ENCODE data around the gene POC1A. TPM values are rescaled to one million over a fixed set of nuclear protein-coding genes. Genes with fewer than 3 reads are reported as not detected.

Gene POC1A
- total RNA-seq, 1 experiment from 2014 or later = 43.0 TPM

GRCh38 chr3:52030714-52031310 is 123.4 kb downstream of the POC1A start:
- no peaks in the 10 kb centered on the region for H3K36me3 ChIP-seq (ENCODE audit: low read depth, low read length)
- intact Hi-C loops (cut with micrococcal nuclease) = no loop called here
- ATAC-seq (no peak), DNase-seq (no peak)
- no peak overlapping the region for H3K27ac ChIP-seq (ENCODE audit: low read length)
- no peaks in the 10 kb centered on the region for H3K9me2 ChIP-seq (replicated peaks; ENCODE audit: low read length)
- no peak overlapping the region for H3K4me2 ChIP-seq (ENCODE audit: low read length)
- H3K79me2 ChIP-seq (ENCODE audit: low read length) = no peaks in the 10 kb centered on the region
- no peak overlapping the region for H3K4me3 ChIP-seq (ENCODE audit: low read length)
- H2AFZ ChIP-seq (ENCODE audit: low read length) = no peak overlapping the region
- POLR2A ChIA-PET (ENCODE audit: unreplicated experiment) = no interaction called here
- CTCF ChIA-PET = no interaction called here
- no peaks in the 10 kb centered on the region for H3K27me3 ChIP-seq (ENCODE audit: low read length)
- H3K9ac ChIP-seq (ENCODE audit: low read length) = no peak overlapping the region
- TF ChIP-seq CTCF (conservative IDR thresholded peaks at IDR 0.05; ENCODE audit: low read depth, low read length) = no peak
- no peak for TF ChIP-seq EZH2phosphoT487 (IDR thresholded peaks at IDR 0.05; ENCODE audit: borderline replicate concordance, low read length)
- no peak for TF ChIP-seq EZH2 (IDR thresholded peaks at IDR 0.05; ENCODE audit: low read length, unreplicated experiment)
- H4K20me1 ChIP-seq (ENCODE audit: low read length) = no peaks in the 10 kb centered on the region
- no peaks in the 10 kb centered on the region for H3K9me3 ChIP-seq (ENCODE audit: low read length)
- no peaks in the 10 kb centered on the region for H3K4me1 ChIP-seq (ENCODE audit: insufficient read depth, low read length)
- no peaks in the 10 kb centered on the region for H3F3A ChIP-seq (ENCODE audit: low read length, unreplicated experiment)
- BruUV-seq (replicated peaks) = no TSS peak

GRCh38 chr3:52029535-52029934 is 124.7 kb downstream of the POC1A start:
- ATAC-seq (no peak), DNase-seq (no peak)
- no peaks in the 10 kb centered on the region for H3K9me3 ChIP-seq (ENCODE audit: low read length)
- H3K9me2 ChIP-seq (replicated peaks; ENCODE audit: low read length) = no peaks in the 10 kb centered on the region
- H2AFZ ChIP-seq (ENCODE audit: low read length) = no peak overlapping the region
- TF ChIP-seq EZH2phosphoT487 (IDR thresholded peaks at IDR 0.05; ENCODE audit: borderline replicate concordance, low read length) = no peak
- TF ChIP-seq CTCF (conservative IDR thresholded peaks at IDR 0.05; ENCODE audit: low read depth, low read length) = no peak
- no peak for TF ChIP-seq EZH2 (IDR thresholded peaks at IDR 0.05; ENCODE audit: low read length, unreplicated experiment)
- H4K20me1 ChIP-seq (ENCODE audit: low read length) = no peaks in the 10 kb centered on the region
- H3F3A ChIP-seq (ENCODE audit: low read length, unreplicated experiment) = no peaks in the 10 kb centered on the region
- no TSS peak for BruUV-seq (replicated peaks)
- H3K4me1 ChIP-seq (ENCODE audit: insufficient read depth, low read length) = no peaks in the 10 kb centered on the region
- CTCF ChIA-PET = no interaction called here
- H3K9ac ChIP-seq (ENCODE audit: low read length) = no peak overlapping the region
- H3K4me3 ChIP-seq (ENCODE audit: low read length) = no peak overlapping the region
- no peaks in the 10 kb centered on the region for H3K36me3 ChIP-seq (ENCODE audit: low read depth, low read length)
- no peak overlapping the region for H3K27ac ChIP-seq (ENCODE audit: low read length)
- POLR2A ChIA-PET (ENCODE audit: unreplicated experiment) = no interaction called here
- H3K4me2 ChIP-seq (ENCODE audit: low read length) = no peak overlapping the region
- no peaks in the 10 kb centered on the region for H3K27me3 ChIP-seq (ENCODE audit: low read length)
- intact Hi-C loops (cut with micrococcal nuclease) = no loop called here
- no peaks in the 10 kb centered on the region for H3K79me2 ChIP-seq (ENCODE audit: low read length)

GRCh38 chr3:52029053-52029452 is 125.2 kb downstream of the POC1A start:
- ChIA-PET POLR2A (ENCODE audit: unreplicated experiment) (no interaction called here), CTCF (no interaction called here)
- Histone ChIP-seq H3K9me2 (replicated peaks; ENCODE audit: low read length) (no peaks in the 10 kb centered on the region), H3K4me2 (ENCODE audit: low read length) (no peak overlapping the region), H3K9ac (ENCODE audit: low read length) (no peak overlapping the region), H3K4me3 (ENCODE audit: low read length) (no peak overlapping the region), H3K4me1 (ENCODE audit: insufficient read depth, low read length) (no peaks in the 10 kb centered on the region), H3K9me3 (ENCODE audit: low read length) (no peaks in the 10 kb centered on the region), H3K79me2 (ENCODE audit: low read length) (no peaks in the 10 kb centered on the region), H3K27ac (ENCODE audit: low read length) (no peak overlapping the region), H3K27me3 (ENCODE audit: low read length) (no peaks in the 10 kb centered on the region), H4K20me1 (ENCODE audit: low read length) (no peaks in the 10 kb centered on the region), H3F3A (ENCODE audit: low read length, unreplicated experiment) (no peaks in the 10 kb centered on the region), H2AFZ (ENCODE audit: low read length) (no peak overlapping the region), H3K36me3 (ENCODE audit: low read depth, low read length) (no peaks in the 10 kb centered on the region)
- ATAC-seq (no peak), DNase-seq (no peak)
- no TSS peak for BruUV-seq (replicated peaks)
- no peak for TF ChIP-seq EZH2phosphoT487 (IDR thresholded peaks at IDR 0.05; ENCODE audit: borderline replicate concordance, low read length)
- intact Hi-C loops (cut with micrococcal nuclease) = no loop called here
